ENCODE results near the gene EVX2. TPM values are rescaled to one million over a fixed set of nuclear protein-coding genes. Genes with fewer than 3 reads are reported as not detected.

The EVX2 gene
- total RNA-seq, 4 donors from 2014 or later: 0.28 TPM; not detected in 3

DNA sequence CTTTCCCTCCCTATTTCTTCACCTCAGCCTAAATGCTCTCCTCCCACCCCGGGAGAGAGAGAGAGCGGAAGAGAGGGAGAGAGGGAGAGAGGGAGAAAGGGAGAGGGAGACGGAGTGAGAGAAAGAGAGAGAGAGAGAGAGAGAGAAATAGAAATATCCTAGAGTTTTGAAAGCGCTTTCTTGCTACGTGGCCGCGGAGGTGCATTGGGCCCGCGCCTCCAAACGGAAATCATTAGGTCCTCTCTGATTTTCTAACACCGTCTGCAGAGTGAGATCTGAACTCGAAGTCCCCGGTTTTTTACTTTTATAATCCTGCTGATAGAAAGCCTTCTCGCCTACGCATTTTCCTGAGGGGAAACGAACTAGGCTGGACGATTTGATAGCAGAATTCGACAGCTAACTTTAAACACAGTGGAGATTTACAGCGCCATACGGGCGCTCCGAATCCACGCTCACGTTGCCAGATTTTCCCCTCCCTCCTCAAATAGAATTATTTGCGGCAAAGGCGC, 903 bp upstream of the EVX2 start:
- Histone ChIP-seq H3K4me3 (no peak overlapping the region), H3K27me3 (peaks cover 64 to 88% of the 10 kb centered on the region in 2 donors), H3K27ac (no peak overlapping the region), H3K4me1 (peaks cover 0 to 10% of the 10 kb centered on the region in 2 donors), H3K36me3 (no peaks in the 10 kb centered on the region), H3K9me3 (no peaks in the 10 kb centered on the region)
- no peak for DNase-seq
- intact Hi-C loops (cut with DNase I; ENCODE audit: low total_unique reads): loop anchor here (10.0 kb wide), 1 partner anchor 400 kb away; no protein-coding TSS in a partner anchor
- TF ChIP-seq POLR2A (IDR thresholded peaks at IDR 0.05): no peak
- TF ChIP-seq, protein P1, sequence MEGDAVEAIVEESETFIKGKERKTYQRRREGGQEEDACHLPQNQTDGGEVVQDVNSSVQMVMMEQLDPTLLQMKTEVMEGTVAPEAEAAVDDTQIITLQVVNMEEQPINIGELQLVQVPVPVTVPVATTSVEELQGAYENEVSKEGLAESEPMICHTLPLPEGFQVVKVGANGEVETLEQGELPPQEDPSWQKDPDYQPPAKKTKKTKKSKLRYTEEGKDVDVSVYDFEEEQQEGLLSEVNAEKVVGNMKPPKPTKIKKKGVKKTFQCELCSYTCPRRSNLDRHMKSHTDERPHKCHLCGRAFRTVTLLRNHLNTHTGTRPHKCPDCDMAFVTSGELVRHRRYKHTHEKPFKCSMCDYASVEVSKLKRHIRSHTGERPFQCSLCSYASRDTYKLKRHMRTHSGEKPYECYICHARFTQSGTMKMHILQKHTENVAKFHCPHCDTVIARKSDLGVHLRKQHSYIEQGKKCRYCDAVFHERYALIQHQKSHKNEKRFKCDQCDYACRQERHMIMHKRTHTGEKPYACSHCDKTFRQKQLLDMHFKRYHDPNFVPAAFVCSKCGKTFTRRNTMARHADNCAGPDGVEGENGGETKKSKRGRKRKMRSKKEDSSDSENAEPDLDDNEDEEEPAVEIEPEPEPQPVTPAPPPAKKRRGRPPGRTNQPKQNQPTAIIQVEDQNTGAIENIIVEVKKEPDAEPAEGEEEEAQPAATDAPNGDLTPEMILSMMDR (IDR thresholded peaks at IDR 0.05): no peak

DNA sequence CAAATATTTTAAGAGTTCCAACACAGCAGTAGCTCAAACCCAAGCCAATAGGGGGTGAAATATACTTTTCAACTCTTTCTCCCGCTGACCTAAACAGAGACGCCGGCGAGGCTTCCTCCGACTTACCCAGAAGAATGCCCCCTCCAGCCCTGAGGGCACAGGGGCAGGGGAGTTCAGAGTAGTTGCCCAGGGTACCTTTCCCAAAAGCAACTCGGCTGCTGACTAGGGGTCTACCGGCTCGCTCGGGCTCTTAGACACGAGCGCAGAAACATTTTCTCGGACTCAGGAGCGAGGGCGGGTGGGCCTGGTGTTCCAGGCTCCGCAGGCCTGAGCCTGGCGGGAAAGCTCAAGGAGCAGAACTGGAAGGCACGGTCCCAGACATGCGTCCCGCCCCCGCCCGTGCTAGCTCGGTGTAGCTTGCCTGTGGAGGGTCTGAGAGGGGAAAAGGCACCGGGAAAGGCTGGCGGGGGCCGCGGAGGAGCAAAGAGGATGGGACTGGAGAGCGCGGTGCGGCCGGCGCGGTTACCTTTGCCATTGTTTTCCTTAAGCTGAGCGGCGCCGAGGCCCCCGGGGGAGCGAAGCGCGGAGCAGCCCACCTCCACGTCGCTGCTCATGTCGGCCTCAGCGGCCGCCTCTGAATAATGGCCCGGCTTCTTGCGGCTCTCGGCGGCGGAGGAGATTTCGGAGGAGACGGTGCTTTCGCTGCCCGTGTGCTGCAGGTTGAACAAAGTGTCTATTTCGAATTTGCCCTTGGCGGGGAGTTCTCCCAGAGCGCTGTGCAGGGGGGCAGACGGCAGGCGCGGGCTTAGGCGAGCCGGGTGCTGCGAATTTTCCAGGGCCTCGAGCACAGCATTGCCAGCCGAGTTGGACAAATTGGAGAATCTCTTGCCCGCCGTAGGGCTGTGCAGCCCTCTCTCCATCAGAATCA, 674 bp downstream of the EVX2 start:
- H3K36me3 ChIP-seq: no peaks in the 10 kb centered on the region
- intact Hi-C loops (cut with DNase I; ENCODE audit: low total_unique reads): loop anchor here (10.0 kb wide), 1 partner anchor 398 kb away; no protein-coding TSS in a partner anchor
- TF ChIP-seq, protein P1 (IDR thresholded peaks at IDR 0.05): no peak
- TF ChIP-seq POLR2A (IDR thresholded peaks at IDR 0.05): no peak
- peaks cover 72 to 91% of the 10 kb centered on the region in 2 donors for H3K27me3 ChIP-seq
- no peak overlapping the region for H3K27ac ChIP-seq
- DNase-seq: no peak
- no peaks in the 10 kb centered on the region for H3K9me3 ChIP-seq
- H3K4me3 ChIP-seq: no peak overlapping the region
- H3K4me1 ChIP-seq: peaks cover 0 to 11% of the 10 kb centered on the region in 2 donors

DNA sequence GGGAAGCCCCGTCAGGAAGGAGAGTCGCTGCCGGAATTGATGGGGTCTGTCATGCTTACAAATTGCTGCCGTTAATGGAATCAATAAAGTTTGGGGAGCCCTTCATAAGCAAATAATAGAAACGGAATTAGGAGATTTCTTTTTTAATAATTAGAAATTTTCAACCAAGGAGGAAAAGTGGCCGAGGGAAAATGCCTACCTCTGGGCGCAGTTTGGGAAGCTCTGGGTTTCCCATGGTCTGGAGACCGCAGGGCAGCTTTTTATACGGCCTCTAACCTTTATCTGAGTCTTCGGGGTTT, 1.3 kb downstream of the EVX2 start:
- H3K36me3 ChIP-seq: no peaks in the 10 kb centered on the region
- no peak overlapping the region for H3K27ac ChIP-seq
- TF ChIP-seq POLR2A (IDR thresholded peaks at IDR 0.05): no peak
- TF ChIP-seq, protein P1 (IDR thresholded peaks at IDR 0.05): no peak
- peaks cover 77 to 91% of the 10 kb centered on the region in 2 donors for H3K27me3 ChIP-seq
- DNase-seq: no peak
- no peak overlapping the region for H3K4me3 ChIP-seq
- intact Hi-C loops (cut with DNase I; ENCODE audit: low total_unique reads): loop anchor here (10.0 kb wide), 1 partner anchor 398 kb away; no protein-coding TSS in a partner anchor
- H3K9me3 ChIP-seq: no peaks in the 10 kb centered on the region
- H3K4me1 ChIP-seq: peaks cover 0 to 11% of the 10 kb centered on the region in 2 donors

GRCh38 chr2:176081837-176082524, 1.8 kb downstream of the EVX2 start:
- no peak for TF ChIP-seq POLR2A (IDR thresholded peaks at IDR 0.05)
- TF ChIP-seq, protein P1 (IDR thresholded peaks at IDR 0.05): no peak
- H3K27ac ChIP-seq: no peak overlapping the region
- peaks cover 82 to 91% of the 10 kb centered on the region in 2 donors for H3K27me3 ChIP-seq
- intact Hi-C loops (cut with DNase I; ENCODE audit: low total_unique reads): loop anchor here (10.0 kb wide), 1 partner anchor 397 kb away; no protein-coding TSS in a partner anchor
- H3K4me1 ChIP-seq: peaks cover 0 to 11% of the 10 kb centered on the region in 2 donors
- H3K9me3 ChIP-seq: no peaks in the 10 kb centered on the region
- H3K36me3 ChIP-seq: no peaks in the 10 kb centered on the region
- DNase-seq: no peak
- H3K4me3 ChIP-seq: no peak overlapping the region

Data from uterus (tissue), 4 donors.